SK-MEL-5 (cell line): ENCODE results near the gene TEX9. TPM values are rescaled to one million over a fixed set of nuclear protein-coding genes. Genes with fewer than 3 reads are reported as not detected.
"Not testable (repeated sequence)": the region's sequence is repeated elsewhere in the genome, so short reads cannot be mapped to it uniquely, and the experiment has no call there.

Experiments
- DNase-seq: peaks from one replicate; pipeline ENCODE4 v3.0.0-alpha.2; 2016; ENCODE audit warnings: low read depth, low spot score
- in situ Hi-C: cut with HindIII; loops from 2 replicates; pipeline ENCODE4 v1.10.0; 2016; ENCODE audit warnings: low sequenced_read_pairs, high pct_unique_total_duplicates, low pct_unique_long_range_greater_than_20kb
- total RNA-seq: library from RNA; depleted of rRNA; stranded (reverse); fragments of >200 nt; shearing (Covaris generic); gene quantifications from 2 replicates; pipeline ENCODE4 v1.2.3, GENCODE V29; 2014

TEX9 gene
- total RNA-seq, 1 experiment from 2014 or later: 8.2 TPM

DNA sequence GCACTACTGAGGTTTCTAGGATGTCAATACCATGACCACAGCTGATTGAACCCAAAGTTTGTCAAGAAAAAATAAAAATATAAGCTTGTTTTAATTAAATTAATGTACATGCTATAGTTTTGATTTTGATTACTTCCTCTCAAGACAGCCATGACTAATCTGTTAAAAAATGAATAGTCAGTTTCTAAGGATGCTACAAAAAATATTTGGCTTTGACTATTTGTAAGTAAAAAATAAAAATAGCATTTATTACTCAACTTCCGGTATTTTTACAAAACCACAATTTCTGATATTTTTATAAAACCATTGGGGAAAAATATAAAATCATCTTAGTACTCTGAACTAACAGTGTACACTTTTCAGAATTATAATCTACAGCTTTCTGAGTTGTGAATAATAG is 12.1 kb upstream of the TEX9 start:
- DNase-seq: no peak
- in situ Hi-C loops: no loop called here

DNA sequence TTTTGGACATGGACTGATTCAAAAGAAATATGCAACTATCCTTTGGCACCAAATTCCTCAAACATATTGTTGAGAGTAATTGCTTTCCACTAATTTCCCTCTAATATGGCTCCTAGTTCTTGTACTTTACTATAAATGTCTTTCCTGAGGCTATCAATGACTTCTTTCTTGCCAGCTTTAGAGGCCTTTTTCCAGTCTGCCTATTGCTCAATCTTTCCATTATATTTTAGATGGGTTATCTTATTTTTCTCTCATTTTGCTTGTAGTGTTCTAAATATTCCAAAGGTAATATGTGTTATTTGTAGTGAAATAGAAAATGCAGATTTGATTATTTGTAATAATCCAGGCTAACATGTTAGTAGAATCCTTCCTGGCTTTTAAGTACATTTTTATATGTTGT is 11.5 kb upstream of the TEX9 start:
- no peak for DNase-seq
- in situ Hi-C loops: no loop called here

DNA sequence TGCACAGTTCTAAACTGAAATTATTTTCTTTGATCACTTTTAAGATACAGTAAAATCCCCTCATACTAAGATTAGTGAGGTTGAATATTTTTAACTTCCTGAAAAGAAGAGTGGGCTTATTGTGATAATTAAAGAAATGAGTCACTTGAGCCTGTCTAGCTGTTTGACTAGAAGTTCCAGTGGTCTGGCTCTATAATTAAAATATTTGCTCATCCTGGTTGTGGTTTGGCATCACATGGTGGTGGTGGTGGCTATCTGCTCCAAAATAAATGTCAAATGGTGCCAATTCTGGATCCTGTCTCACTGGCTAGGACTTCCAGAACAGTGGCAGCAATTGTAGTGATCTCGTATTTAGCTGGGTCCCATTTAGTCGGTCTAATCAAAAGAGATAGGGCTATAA is 8.6 kb upstream of the TEX9 start:
- in situ Hi-C loops: no loop called here
- peak; percentile 88 for DNase-seq

DNA sequence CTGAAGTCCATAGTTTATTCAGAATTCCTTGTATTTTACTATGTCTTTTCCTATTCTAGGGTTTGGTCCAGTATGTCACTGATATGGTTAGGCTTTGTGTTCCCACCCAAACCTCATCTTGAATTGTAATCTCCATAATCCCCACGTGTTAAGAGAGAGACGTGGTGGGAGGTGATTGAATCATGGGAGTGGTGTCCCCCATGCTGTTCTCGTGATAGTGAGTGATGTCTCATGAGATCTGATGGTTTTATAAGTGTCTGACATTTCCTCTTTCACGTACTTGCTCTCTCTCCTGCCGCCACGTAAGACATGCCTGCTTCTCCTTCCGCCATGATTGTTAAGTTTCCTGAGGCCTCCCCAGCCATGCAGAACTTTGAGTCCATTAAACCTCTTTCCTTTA is 6.6 kb upstream of the TEX9 start:
- no peak for DNase-seq
- in situ Hi-C loops: no loop called here

DNA sequence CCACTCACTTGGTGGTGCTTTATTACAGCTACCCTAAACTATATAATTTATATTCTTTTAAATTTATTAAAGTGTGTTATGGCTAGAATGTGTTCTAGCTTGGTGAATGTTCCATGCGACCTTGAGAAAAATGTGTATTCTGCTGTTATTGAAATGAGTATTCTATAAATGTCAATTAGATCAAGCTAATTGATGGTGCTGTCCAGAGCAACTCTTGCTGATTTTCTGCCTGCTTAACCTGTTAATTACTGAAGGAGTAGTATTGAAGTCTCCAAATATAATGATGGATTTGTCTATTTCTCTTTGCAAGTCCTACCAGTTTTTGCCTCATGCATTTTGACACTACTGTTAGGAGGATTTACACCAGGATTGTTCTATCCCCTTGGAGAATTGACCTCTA is 3.2 kb upstream of the TEX9 start:
- no peak for DNase-seq
- in situ Hi-C loops: no loop called here

DNA sequence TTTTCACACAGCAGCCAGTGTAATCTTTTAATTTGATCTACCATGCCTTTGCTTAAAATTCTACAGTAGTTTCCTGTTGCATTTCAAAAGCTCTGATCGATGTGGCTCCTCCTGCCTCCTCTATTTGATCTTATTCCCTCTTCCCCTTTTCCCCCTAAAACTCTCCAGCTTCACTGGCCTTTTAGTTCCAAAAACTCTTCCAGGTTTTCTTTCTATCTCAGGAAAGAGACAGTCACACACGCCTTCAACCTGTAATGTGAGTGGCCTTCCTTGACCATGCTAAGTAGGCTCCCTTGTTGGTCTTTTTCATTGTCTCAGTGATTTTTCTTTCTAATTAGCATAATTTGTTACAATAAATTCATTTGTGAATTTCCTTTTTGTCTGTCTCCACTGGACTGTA is 985 bp downstream of the TEX9 start:
- in situ Hi-C loops: no loop called here
- no peak for DNase-seq

DNA sequence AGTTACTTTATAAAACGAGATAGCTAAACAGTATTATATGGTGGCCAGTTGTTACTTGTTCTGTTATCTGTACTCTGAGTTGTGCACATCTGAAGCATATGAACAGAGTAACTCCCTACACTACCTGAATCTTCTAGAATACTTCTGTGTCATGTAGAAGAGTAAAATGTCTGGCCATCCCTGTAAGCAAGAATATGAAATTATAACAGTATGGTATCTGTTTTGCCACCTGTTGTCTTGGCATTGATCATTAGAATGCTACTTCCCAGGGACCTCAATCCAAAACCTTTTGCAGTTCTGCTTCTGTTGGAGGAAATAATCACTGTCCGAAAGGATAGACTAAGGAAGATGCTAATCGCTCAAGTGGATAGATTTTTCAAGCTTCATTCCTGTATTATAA is 1.9 kb downstream of the TEX9 start:
- DNase-seq: no peak
- in situ Hi-C loops: no loop called here

DNA sequence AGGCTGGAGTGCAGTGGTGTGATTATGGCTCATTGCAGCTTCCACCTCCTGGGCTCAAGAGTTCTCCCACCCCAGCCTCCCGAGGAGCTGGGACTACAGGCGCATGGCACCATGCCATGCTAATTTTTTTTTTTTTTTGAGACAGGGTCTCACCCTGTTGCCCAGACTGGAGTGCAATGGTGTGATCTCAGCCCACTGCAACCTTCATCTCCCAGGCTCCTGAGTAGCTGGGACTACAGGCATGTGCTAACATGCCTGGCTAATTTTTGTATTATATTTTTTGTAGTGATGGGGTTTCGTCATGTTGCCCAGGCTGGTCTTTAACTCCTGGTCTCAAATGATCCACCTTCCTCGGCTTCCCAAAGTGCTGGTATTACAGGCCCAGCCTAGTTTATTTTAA is 4.0 kb downstream of the TEX9 start:
- in situ Hi-C loops: no loop called here
- no peak for DNase-seq

DNA sequence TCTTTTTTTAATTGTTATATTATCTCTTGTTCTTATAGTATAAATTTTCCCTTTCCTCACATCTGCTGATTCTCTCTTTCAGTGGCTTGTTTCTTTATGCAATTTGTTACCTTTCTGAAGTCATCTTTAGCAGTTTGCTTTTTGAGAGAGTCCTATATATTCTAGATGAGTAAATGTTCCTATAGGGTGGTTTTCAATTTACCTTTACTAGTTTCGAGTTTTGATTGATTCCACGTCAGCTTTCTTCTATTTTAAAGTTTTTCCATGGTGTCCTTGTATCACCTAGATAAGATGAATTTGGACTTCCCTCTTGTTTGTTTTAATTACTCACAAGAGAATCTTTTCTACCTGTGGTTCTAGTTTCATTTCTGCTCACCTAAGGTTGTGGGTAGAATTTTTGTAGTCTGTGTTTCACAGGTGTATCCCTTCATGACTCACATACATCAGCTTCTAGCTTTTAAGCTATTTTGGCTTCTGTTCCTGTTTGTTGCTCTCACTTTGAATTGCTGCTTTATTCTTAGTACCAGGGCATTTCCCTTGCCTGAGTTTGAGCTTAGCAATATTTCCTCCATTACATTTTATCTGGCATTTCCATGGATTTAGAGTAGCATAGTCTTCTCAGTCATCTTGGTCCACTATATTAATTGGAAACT is 6.4 kb downstream of the TEX9 start:
- in situ Hi-C loops: no loop called here

DNA sequence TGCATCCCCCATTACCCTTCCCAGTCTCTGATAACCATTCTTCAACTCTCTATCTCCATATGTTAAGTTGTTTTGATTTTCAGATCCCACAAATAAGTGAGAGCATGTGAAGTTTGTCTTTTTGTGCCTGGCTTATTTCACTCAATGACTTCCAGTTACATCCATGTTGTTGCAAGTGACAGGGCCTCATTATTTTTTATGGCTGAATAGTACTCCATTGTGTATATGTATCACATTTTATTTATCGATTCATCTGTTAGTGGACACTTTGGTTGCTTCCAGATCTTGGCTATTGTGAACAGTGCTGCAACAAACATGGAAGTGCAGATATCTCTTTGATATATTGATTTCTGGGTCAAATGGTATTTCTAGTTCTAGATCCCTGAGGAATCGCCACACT is 9.5 kb downstream of the TEX9 start:
- DNase-seq, in situ Hi-C loops: not testable (repeated sequence)

More for the DNA sequence above, 6.4 kb downstream of the TEX9 start:
- DNase-seq: no peak

DNA sequence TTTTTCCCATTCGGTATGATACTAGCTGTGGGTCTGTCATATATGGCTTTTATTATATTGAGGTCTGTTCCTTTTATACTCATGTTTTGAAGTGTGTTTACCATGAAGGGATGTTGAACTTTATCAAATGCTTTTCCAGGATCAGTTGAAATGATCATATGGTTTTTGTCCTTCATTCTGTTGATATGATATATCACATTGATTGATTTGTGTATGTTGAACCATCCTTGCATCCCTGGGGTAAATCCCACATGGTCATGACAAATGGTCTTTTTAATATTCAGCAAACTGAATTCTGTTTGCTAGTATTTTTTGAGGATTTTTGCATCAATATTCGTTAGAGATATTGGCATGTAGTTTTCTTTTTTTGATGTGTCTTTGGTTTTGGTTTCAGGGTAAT is 12.6 kb downstream of the TEX9 start:
- DNase-seq, in situ Hi-C loops: not testable (repeated sequence)

DNA sequence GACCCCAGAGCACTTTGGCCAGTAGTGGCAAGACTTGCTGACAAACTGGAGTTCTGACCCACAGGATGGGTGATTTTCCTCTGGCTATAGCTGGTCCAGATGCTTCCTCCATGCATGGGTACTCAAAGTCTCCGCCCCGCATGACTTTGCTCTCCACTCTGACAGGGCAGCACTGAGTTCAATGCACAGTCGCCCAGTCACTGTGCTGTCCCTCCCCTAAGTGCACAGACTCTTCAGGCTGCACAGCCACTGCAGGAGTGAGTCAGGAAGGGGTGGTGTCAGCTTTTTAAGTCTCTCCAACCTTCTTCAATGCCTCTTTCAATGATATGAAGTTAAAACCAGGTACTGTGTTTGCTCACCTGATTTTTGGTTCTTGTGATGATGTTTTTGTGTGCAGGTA is 17.8 kb downstream of the TEX9 start:
- no peak for DNase-seq
- in situ Hi-C loops: no loop called here

DNA sequence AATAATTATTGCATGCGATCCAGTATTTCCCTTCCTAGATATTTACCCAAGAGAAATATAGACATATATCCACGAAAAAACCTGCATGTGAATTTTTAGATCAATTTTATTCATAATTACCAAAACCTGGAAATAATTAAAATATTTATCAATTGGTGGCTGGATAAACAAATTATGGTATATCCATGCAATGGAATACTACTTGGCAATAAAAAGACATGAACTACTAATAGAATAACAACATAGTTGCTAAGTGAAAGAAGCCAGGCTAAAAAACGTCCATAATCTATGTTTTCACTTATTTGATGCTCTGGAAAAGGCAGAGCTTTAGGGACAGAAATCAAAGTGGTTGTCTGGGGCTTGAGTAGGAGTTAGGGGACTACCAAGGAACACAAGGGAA is 20.7 kb downstream of the TEX9 start:
- in situ Hi-C loops: no loop called here

DNA sequence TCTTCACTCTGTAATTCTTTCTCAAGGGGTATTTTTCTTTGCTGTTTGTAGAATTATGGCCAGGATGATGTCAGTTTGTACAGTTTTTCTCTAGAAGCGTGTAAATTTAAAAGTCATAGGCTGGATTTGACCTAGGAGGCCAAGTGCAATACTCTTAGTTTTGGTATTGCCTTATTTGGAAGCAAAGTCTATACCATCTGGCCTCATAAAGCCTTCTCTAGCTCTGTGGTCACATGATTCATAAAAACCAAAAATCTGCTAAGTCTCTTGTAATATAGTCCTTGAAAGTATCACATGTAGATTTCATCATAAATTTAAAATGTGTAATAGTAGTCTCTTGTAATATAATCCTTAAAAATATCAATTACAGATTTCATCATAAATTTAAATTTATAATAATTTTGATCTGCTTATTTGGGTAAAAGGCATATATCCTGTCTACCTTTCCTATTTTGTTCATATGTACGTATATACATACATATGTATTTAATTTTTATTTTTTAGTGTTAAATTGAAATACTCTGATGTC is 25.6 kb downstream of the TEX9 start:
- in situ Hi-C loops: no loop called here
- DNase-seq: no peak

More for the DNA sequence above, 20.7 kb downstream of the TEX9 start:
- no peak for DNase-seq

DNA sequence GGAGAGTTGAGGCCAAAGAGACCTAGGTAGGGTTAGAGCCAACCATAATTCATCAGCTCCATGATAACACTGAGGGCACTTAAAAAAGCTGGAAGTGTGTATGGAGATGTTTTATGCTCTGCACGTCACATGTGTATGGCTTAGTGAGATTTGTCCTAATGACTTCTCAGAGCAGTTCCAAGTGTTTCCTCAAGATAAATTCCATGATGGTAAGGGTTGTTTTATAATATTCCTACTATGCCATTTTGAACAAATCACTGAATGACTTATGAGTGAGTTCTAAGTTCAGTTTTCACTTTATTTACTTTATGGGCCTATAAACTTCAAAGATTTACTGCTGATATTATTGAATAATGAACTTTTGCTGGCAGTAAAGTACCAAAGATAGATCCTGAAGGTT is 28.1 kb downstream of the TEX9 start:
- DNase-seq: no peak
- in situ Hi-C loops: no loop called here

DNA sequence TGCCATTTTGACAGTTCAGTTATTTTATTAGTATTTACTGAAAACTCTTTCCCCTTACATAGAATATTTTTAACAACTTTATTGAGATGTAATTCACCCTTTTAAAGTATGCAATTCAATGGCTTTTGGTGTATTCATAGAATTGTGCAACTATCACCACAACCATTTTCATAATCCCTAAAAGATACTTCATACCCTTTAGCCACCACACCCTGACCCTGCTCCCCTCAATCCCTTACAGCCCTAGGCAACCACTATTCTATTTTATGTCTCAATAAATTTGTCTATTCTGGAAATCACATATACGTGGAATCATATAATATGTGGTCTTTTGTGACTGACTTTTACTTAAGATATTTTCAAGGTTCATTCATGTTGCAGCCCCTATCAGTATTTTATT is 29.7 kb downstream of the TEX9 start:
- DNase-seq: no peak
- in situ Hi-C loops: no loop called here

DNA sequence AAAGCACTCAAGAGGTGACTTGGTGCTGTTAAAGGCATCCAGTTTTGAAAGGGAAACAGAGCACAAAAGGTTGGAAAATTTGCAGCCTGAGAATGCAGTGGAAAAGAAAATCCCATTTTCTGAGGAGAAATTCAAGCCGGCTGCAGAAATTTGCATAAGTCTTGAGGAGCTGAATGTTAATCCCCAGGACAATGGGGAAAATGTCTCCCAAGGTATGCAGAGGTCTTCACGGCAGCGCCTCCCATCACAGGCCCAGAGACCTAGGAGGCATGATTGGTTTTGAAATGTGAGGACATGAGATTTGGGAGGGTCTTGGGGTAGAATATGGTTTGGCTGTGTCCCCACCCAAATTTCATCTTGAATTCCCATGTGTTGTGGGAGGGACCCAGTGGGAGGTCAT is 32.1 kb downstream of the TEX9 start:
- DNase-seq, in situ Hi-C loops: not testable (repeated sequence)

DNA sequence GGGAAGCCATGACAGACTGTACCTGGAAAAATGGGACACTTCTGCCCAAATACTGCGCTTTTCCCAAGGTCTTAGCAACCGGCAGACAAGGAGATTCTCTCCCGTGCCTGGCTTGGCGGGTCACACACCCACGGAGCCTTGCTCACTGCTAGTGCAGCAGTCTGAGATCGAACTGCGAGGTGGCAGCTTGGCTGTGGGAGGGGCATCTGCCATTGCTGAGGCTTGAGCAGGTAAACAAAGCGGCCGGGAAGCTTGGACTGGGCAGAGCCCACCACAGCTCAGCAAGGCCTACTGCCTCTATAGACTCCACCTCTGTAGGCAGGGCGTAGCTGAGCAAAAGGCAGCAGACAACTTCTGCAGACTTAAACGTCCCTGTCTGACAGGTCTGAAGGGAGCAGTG is 34.0 kb downstream of the TEX9 start:
- in situ Hi-C loops, DNase-seq: not testable (repeated sequence)

DNA sequence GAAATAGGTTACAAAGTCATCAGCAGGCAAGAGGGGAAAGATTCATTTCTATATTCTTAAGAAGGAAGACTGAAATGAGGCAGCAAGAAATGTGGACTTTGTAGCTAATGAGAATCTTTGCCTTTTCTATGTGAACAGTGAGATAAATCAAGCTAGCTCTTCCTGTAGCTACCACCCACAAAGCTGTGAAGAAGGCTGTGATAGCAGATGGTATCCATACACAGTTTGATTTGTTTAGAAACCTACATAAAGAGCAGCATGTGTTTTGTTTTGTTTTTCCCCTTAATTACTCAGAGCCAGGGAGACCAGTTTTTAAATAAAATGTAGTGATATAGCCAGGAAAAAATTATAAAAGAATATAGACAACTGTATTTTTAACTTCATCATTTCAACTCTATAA is 45.5 kb downstream of the TEX9 start:
- in situ Hi-C loops: no loop called here
- no peak for DNase-seq
